H1 (cell line): ENCODE results near the gene HDAC11. TPM values are rescaled to one million over a fixed set of nuclear protein-coding genes. Genes with fewer than 3 reads are reported as not detected.

Source experiments
- CTCF ChIA-PET: fragments of 300-600 bp; sonication (Branson Sonifier 250); formaldehyde crosslinking; loops from one replicate; lab custom pipeline; 2021; ENCODE audit not compliant: partially characterized antibody; lab: Charles Lee
- POLR2A ChIA-PET: fragments of 300-600 bp; sonication (Branson Sonifier 250); formaldehyde crosslinking; loops from one replicate; lab custom pipeline; 2021; ENCODE audit warnings: inconsistent platforms; ENCODE audit not compliant: partially characterized antibody; lab: Charles Lee
- DNase-seq, 2 experiments: peaks; one replicate each; pipeline versions ENCODE4 v3.0.0 to v3.0.0-alpha.2; 2010 to 2022; ENCODE audit warnings: low spot score in 2 of 2, low read depth in 1 of 2, mixed read lengths in 1 of 2
- FAIRE-seq: peaks from 2 replicates; lab custom pipeline; 2011; peaks lifted over from hg19 to GRCh38; lab: Jason Lieb, UNC
- H2AFZ ChIP-seq: 2 replicates; pipeline ENCODE4 v1.8.1; 2012; ENCODE audit warnings: low read length, inconsistent platforms
- H2AK5ac ChIP-seq: 2 replicates; pipeline ENCODE4 v1.6.1; 2013; ENCODE audit warnings: low read depth, low read length
- H2BK120ac ChIP-seq: replicated peaks from 2 replicates; pipeline ENCODE3; 2013; ENCODE audit warnings: low read depth, low read length, inconsistent platforms
- H2BK12ac ChIP-seq: 2 replicates; pipeline ENCODE4 v1.6.1; 2013; ENCODE audit warnings: low read depth, low read length
- H2BK15ac ChIP-seq: 2 replicates; pipeline ENCODE4 v1.6.1; 2013; ENCODE audit warnings: low read length
- H2BK20ac ChIP-seq: 2 replicates; pipeline ENCODE4 v1.6.1; 2013; ENCODE audit warnings: low read length
- H2BK5ac ChIP-seq: 2 replicates; pipeline ENCODE4 v1.6.1; 2013; ENCODE audit warnings: low read depth, low read length
- H3K14ac ChIP-seq: 2 replicates; pipeline ENCODE4 v1.6.1; 2013; ENCODE audit warnings: inconsistent platforms; ENCODE audit not compliant: insufficient read length
- H3K18ac ChIP-seq: 2 replicates; pipeline ENCODE4 v1.6.1; 2013; ENCODE audit warnings: low read length; ENCODE audit errors: extremely low read depth
- H3K23ac ChIP-seq: 2 replicates; pipeline ENCODE4 v1.6.1; 2013; ENCODE audit warnings: inconsistent platforms; ENCODE audit not compliant: insufficient read length
- H3K23me2 ChIP-seq: 2 replicates; pipeline ENCODE4 v1.6.1; 2013; ENCODE audit warnings: low read depth, low read length
- H3K27ac ChIP-seq: 2 replicates; pipeline ENCODE4 v1.6.1; 2011; ENCODE audit warnings: low read depth, low read length, inconsistent platforms
- H3K27me3 ChIP-seq, 4 experiments: replicated peaks in 1 of 4; 1 replicate in 1 of 4; 2 replicates in 3 of 4; pipeline versions ENCODE4 v1.6.1 to v1.8.1; 2011 to 2013; ENCODE audit warnings: low read length in 3 of 4, mild to moderate bottlenecking in 3 of 4, inconsistent platforms in 2 of 4, mixed read lengths in 2 of 4, moderate library complexity in 1 of 4; ENCODE audit not compliant: control insufficient read depth in 3 of 4, insufficient read depth in 3 of 4; ENCODE audit errors: extremely low read depth in 1 of 4
- H3K36me3 ChIP-seq, 4 experiments: 2 replicates each; pipeline versions ENCODE4 v1.6.1 to v1.8.1; 2011 to 2013; ENCODE audit warnings: mild to moderate bottlenecking in 4 of 4, low read length in 3 of 4, moderate library complexity in 2 of 4, control low read depth in 1 of 4, inconsistent platforms in 1 of 4; ENCODE audit not compliant: insufficient read depth in 4 of 4, control insufficient read depth in 2 of 4
- H3K4ac ChIP-seq: replicated peaks from 2 replicates; pipeline ENCODE3; 2013; ENCODE audit warnings: low read length, low read depth, mixed read lengths, inconsistent platforms; ENCODE audit not compliant: insufficient read length
- H3K4me1 ChIP-seq, 4 experiments: replicated peaks in 1 of 4; 1 replicate in 1 of 4; 2 replicates in 3 of 4; pipeline versions ENCODE4 v1.6.1 to v1.8.1; 2011 to 2013; ENCODE audit warnings: low read length in 3 of 4, inconsistent platforms in 2 of 4, mixed read lengths in 1 of 4; ENCODE audit not compliant: insufficient read depth in 4 of 4, control insufficient read depth in 3 of 4
- H3K4me2 ChIP-seq, 2 experiments: 2 replicates each; pipeline versions ENCODE4 v1.6.1 to v1.8.1; 2011 to 2013; ENCODE audit warnings: low read depth in 2 of 2, low read length in 2 of 2, control low read depth in 1 of 2, inconsistent platforms in 1 of 2, mild to moderate bottlenecking in 1 of 2; ENCODE audit not compliant: insufficient read depth in 1 of 2
- H3K4me3 ChIP-seq, 4 experiments: fragments of 200-600, 300-600 bp in 1 of 4; sonication (generic), shearing (Covaris generic), sonication (Bioruptor Twin) in 1 of 4; 2 replicates each; pipeline versions ENCODE4 v1.5.1 to v1.8.1; 2011 to 2016; ENCODE audit warnings: low read length in 4 of 4, low read depth in 3 of 4, control low read depth in 2 of 4, inconsistent platforms in 2 of 4, mild to moderate bottlenecking in 2 of 4, mixed read lengths in 1 of 4, moderate library complexity in 1 of 4; ENCODE audit not compliant: insufficient read depth in 2 of 4; ENCODE audit errors: extremely low read depth in 1 of 4
- H3K56ac ChIP-seq: replicated peaks from 2 replicates; pipeline ENCODE3; 2013; ENCODE audit warnings: low read depth, mild to moderate bottlenecking, mixed read lengths, low read length, inconsistent platforms; ENCODE audit not compliant: insufficient read length
- H3K79me1 ChIP-seq: 2 replicates; pipeline ENCODE4 v1.6.1; 2013; ENCODE audit warnings: low read depth, low read length, control low read depth
- H3K79me2 ChIP-seq, 2 experiments: 2 replicates each; pipeline versions ENCODE4 v1.6.1 to v1.8.1; 2012 to 2013; ENCODE audit warnings: low read length in 2 of 2, mild to moderate bottlenecking in 2 of 2, inconsistent platforms in 1 of 2; ENCODE audit not compliant: insufficient read depth in 2 of 2, control insufficient read depth in 1 of 2
- H3K9ac ChIP-seq, 4 experiments: replicated peaks in 1 of 4; 1 replicate in 1 of 4; 2 replicates in 3 of 4; pipeline versions ENCODE4 v1.6.1 to v1.8.1; 2011 to 2013; ENCODE audit warnings: low read depth in 3 of 4, low read length in 3 of 4, control low read depth in 2 of 4, mild to moderate bottlenecking in 2 of 4, moderate library complexity in 2 of 4, inconsistent platforms in 1 of 4; ENCODE audit errors: extremely low read depth in 1 of 4
- H3K9me3 ChIP-seq, 2 experiments: 2 replicates each; pipeline versions ENCODE4 v1.6.1 to v1.8.1; 2012 to 2013; ENCODE audit warnings: mild to moderate bottlenecking in 2 of 2, moderate library complexity in 2 of 2, control low read depth in 1 of 2, inconsistent platforms in 1 of 2, low read depth in 1 of 2, low read length in 1 of 2, mixed read lengths in 1 of 2; ENCODE audit not compliant: insufficient read depth in 2 of 2
- H4K20me1 ChIP-seq, 2 experiments: replicated peaks in 1 of 2; 2 replicates each; pipeline versions ENCODE3 to v1.8.1; 2011 to 2013; ENCODE audit warnings: inconsistent platforms in 2 of 2, low read length in 2 of 2, mild to moderate bottlenecking in 1 of 2; ENCODE audit not compliant: insufficient read depth in 2 of 2, control insufficient read depth in 1 of 2
- H4K5ac ChIP-seq: 2 replicates; pipeline ENCODE4 v1.6.1; 2013; ENCODE audit warnings: low read length, low read depth, mixed read lengths, inconsistent platforms; ENCODE audit not compliant: insufficient read length
- H4K8ac ChIP-seq: 2 replicates; pipeline ENCODE4 v1.8.0; 2013; ENCODE audit warnings: mild to moderate bottlenecking, moderate library complexity, low read length, inconsistent platforms; ENCODE audit not compliant: insufficient read depth; ENCODE audit errors: extremely low read depth
- H4K91ac ChIP-seq: replicated peaks from 2 replicates; pipeline ENCODE3; 2013; ENCODE audit warnings: low read length, mixed read lengths, inconsistent platforms; ENCODE audit not compliant: insufficient read length
- CBX5 ChIP-seq: fragments of 300-800, 300-1000 bp; sonication (generic); IDR thresholded peaks from 2 replicates; pipeline ENCODE4 v1.7.1; 2016; ENCODE audit warnings: antibody characterized with exemption, low read length, low read depth
- CBX8 ChIP-seq: fragments of 300-800, 300-1000 bp; sonication (generic); IDR thresholded peaks from 2 replicates; pipeline ENCODE4 v1.7.1; 2016; ENCODE audit warnings: low read depth, low read length, borderline replicate concordance
- CREB1 ChIP-seq: IDR thresholded peaks from 2 replicates; pipeline ENCODE4 v1.6.1; 2012; ENCODE audit warnings: inconsistent platforms
- CTBP2 ChIP-seq: IDR thresholded peaks from 2 replicates; pipeline ENCODE4 v1.7.0; 2011; ENCODE audit warnings: borderline replicate concordance, mild to moderate bottlenecking, moderate library complexity, mixed read lengths, low read length; ENCODE audit not compliant: insufficient read depth, insufficient read length
- GABPA ChIP-seq: IDR thresholded peaks from 2 replicates; pipeline ENCODE4 v1.6.1; 2011; ENCODE audit warnings: mild to moderate bottlenecking, low read length, moderate library complexity, borderline replicate concordance; ENCODE audit not compliant: insufficient read depth
- JUND ChIP-seq: IDR thresholded peaks from 2 replicates; pipeline ENCODE4 v1.6.1; 2011; ENCODE audit warnings: mild to moderate bottlenecking, improper control_type of control experiment, low read length
- SAP30 ChIP-seq: fragments of 300-600 bp; sonication (generic); IDR thresholded peaks from 2 replicates; pipeline ENCODE4 v1.7.1; 2012; ENCODE audit warnings: low read length, moderate library complexity, mild to moderate bottlenecking, inconsistent platforms; ENCODE audit not compliant: insufficient read depth, insufficient replicate concordance
- SIRT6 ChIP-seq: IDR thresholded peaks from one replicate; pipeline ENCODE4 v1.7.1; 2012; ENCODE audit warnings: low read length, inconsistent platforms
- TAF7 ChIP-seq: optimal IDR thresholded peaks from 2 replicates; pipeline ENCODE3; 2011; ENCODE audit warnings: low read depth, mild to moderate bottlenecking, inconsistent platforms, low read length, moderate library complexity, borderline replicate concordance
- USF2 ChIP-seq: IDR thresholded peaks from 2 replicates; pipeline ENCODE4 v1.6.1; 2011; ENCODE audit warnings: low read length, improper control_type of control experiment
- WGBS, 2 experiments: shearing (Covaris generic) in 1 of 2; methylation state at CpG; one replicate each; pipeline versions ENCODE4 v1.1.6 to v1.1.7; 2013 to 2015; ENCODE audit warnings: low lambda C conversion rate in 2 of 2, mixed read lengths in 2 of 2, inconsistent platforms in 1 of 2, low coverage in 1 of 2, missing lambda C conversion rate in 1 of 2; ENCODE audit not compliant: insufficient replicate concordance in 2 of 2, insufficient coverage in 1 of 2, insufficient read length in 1 of 2; ENCODE audit errors: extremely low coverage in 1 of 2, missing lambda C conversion rate in 1 of 2; 5-methylcytosine and 5-hydroxymethylcytosine counted together
- polyA plus RNA-seq, 7 experiments: library from polyadenylated mRNA; depleted of rRNA in 3 of 7; stranded (reverse) in 5 of 7; unstranded in 2 of 7; fragments of >200 nt in 5 of 7; fragments of 200-250 nt in 2 of 7; gene quantifications; 1 replicate in 5 of 7; 2 replicates in 1 of 7; 4 replicates in 1 of 7; pipeline versions ENCODE4 v1.2.1 to v1.2.3, GENCODE V29; 2011 to 2013; ENCODE audit warnings: missing spikeins in 2 of 7, mixed read lengths in 2 of 7
- total RNA-seq: library from RNA; stranded (reverse); fragmentation: NEBNext Ultra II Directional; extraction: Animal tissue kit (Norgen Biotek cat#: 25700); gene quantifications from 2 replicates; pipeline ENCODE4 v1.2.1, GENCODE V29; 2021

The HDAC11 gene
- total and polyA plus RNA-seq, 2 of the 8 experiments (the other 6 are each of a cell fraction or from before 2014, with no cell fraction given), result 6.8 to 7.4 TPM

- H4K8ac ChIP-seq, result no peak overlapping the region
- H3K4me2 ChIP-seq, result no peak overlapping the region
- no peak overlapping the region for H3K9ac ChIP-seq
- no peaks in the 10 kb centered on the region for H3K23me2 ChIP-seq
- H3K18ac ChIP-seq, result no peak overlapping the region
- WGBS, 2 experiments, result 82% methylated on average over 3 of the region's 3 CpGs; no CpG with 5 or more reads in 1 of the 2 experiments
- H3K4ac ChIP-seq, result no peak overlapping the region
- H3K23ac ChIP-seq, result no peak overlapping the region
- H3K4me3 ChIP-seq, result no peak overlapping the region
- no peak overlapping the region for H3K14ac ChIP-seq
- H3K27me3 ChIP-seq, result no peaks in the 10 kb centered on the region; a peak in 1 of 7 replicates
- peaks cover 0 to 6% (median 0%) of the 10 kb centered on the region in 4 experiments; a peak in 2 of 7 replicates for H3K4me1 ChIP-seq
- H3K56ac ChIP-seq, result no peak overlapping the region
- H3K79me2 ChIP-seq, result no peaks in the 10 kb centered on the region
- H3K9me3 ChIP-seq, result no peaks in the 10 kb centered on the region
- TF ChIP-seq CBX8, result no peak
- TF ChIP-seq TAF7, result no peak
- TF ChIP-seq SIRT6, result no peak
- no peak for TF ChIP-seq CBX5
- TF ChIP-seq SAP30, result no peak
- no peak for TF ChIP-seq CTBP2
- TF ChIP-seq GABPA, result no peak
- TF ChIP-seq USF2, result no peak
- TF ChIP-seq CREB1, result no peak
- no peak for TF ChIP-seq JUND
- CTCF ChIA-PET, result interaction anchor here (0.8 to 51.2 kb wide), 5 partner anchors 9 to 234 kb away, joined by 3 to 856 read pairs (median 3); no protein-coding TSS in a partner anchor
- no peak overlapping the region for H2BK15ac ChIP-seq
- H2AFZ ChIP-seq, result no peak overlapping the region
- no peak overlapping the region for H2AK5ac ChIP-seq
- no peak overlapping the region for H3K27ac ChIP-seq
- H4K91ac ChIP-seq, result no peak overlapping the region
- DNase-seq (no peak), FAIRE-seq (no peak)
- no peak overlapping the region for H2BK20ac ChIP-seq
- no peaks in the 10 kb centered on the region for H3K79me1 ChIP-seq
- POLR2A ChIA-PET, result no interaction called here
- no peaks in the 10 kb centered on the region for H4K20me1 ChIP-seq
- no peak overlapping the region for H4K5ac ChIP-seq
- H3K36me3 ChIP-seq, result no peaks in the 10 kb centered on the region
- H2BK5ac ChIP-seq, result no peak overlapping the region
- H2BK12ac ChIP-seq, result no peak overlapping the region
- H2BK120ac ChIP-seq, result no peak overlapping the region
Measured at GRCh38 chr3:13542142-13542541, 62.0 kb downstream of the HDAC11 start.
